Adipocyte (in vitro differentiated cells): Measurements from ENCODE around the gene AMBP.

ENCODE experiments used
- DNase-seq: peaks from one replicate; pipeline ENCODE4 v3.0.0-alpha.2; 2015; ENCODE audit warnings: low read depth
- H3K27me3 ChIP-seq: replicated peaks from 2 replicates; pipeline ENCODE4 v1.7.0; 2013; ENCODE audit warnings: mild to moderate bottlenecking, low read length, moderate library complexity; ENCODE audit not compliant: control insufficient read depth, insufficient read depth
- H3K36me3 ChIP-seq: 2 replicates; pipeline ENCODE4 v1.7.0; 2013; ENCODE audit warnings: low read length, mild to moderate bottlenecking, moderate library complexity; ENCODE audit not compliant: control insufficient read depth, insufficient read depth, severe bottlenecking
- H3K4me1 ChIP-seq: 2 replicates; pipeline ENCODE4 v1.7.0; 2013; ENCODE audit warnings: mild to moderate bottlenecking, low read length, moderate library complexity; ENCODE audit not compliant: control insufficient read depth, insufficient read depth
- H3K4me3 ChIP-seq: 2 replicates; pipeline ENCODE4 v1.7.0; 2013; ENCODE audit warnings: mild to moderate bottlenecking, low read length, moderate library complexity
- H3K9ac ChIP-seq: 2 replicates; pipeline ENCODE4 v1.7.0; 2013; ENCODE audit warnings: mild to moderate bottlenecking, low read length, moderate library complexity
- H3K9me3 ChIP-seq: 2 replicates; pipeline ENCODE4 v1.7.0; 2013; ENCODE audit warnings: mild to moderate bottlenecking, low read length, moderate library complexity; ENCODE audit not compliant: control insufficient read depth

The AMBP gene

GRCh38 chr9:114061830-114062474, 16.1 kb downstream of the AMBP start:
- Histone ChIP-seq H3K9ac (no peak overlapping the region), H3K4me3 (no peak overlapping the region), H3K9me3 (peaks cover 15% of the 10 kb centered on the region), H3K36me3 (no peaks in the 10 kb centered on the region), H3K4me1 (peaks cover 15% of the 10 kb centered on the region), H3K27me3 (peaks cover 48% of the 10 kb centered on the region)
- no peak for DNase-seq

- peaks cover 43% of the 10 kb centered on the region for H3K27me3 ChIP-seq
- H3K4me1 ChIP-seq, result peaks cover 15% of the 10 kb centered on the region
- H3K36me3 ChIP-seq, result no peaks in the 10 kb centered on the region
- H3K9me3 ChIP-seq, result peaks cover 15% of the 10 kb centered on the region
- H3K4me3 ChIP-seq, result no peak overlapping the region
- no peak overlapping the region for H3K9ac ChIP-seq
- no peak for DNase-seq
These were observed 16.8 kb downstream of the AMBP start for GRCh38 chr9:114061292-114061691.

GRCh38 chr9:114060711-114061110, 17.4 kb downstream of the AMBP start:
- Histone ChIP-seq H3K36me3 (no peaks in the 10 kb centered on the region), H3K9ac (no peak overlapping the region), H3K27me3 (peaks cover 38% of the 10 kb centered on the region), H3K4me3 (no peak overlapping the region), H3K4me1 (peaks cover 15% of the 10 kb centered on the region), H3K9me3 (peaks cover 15% of the 10 kb centered on the region)
- no peak for DNase-seq

GRCh38 chr9:114060070-114060469, 18.0 kb downstream of the AMBP start:
- Histone ChIP-seq H3K36me3 (no peaks in the 10 kb centered on the region), H3K9ac (no peak overlapping the region)
- no peak for DNase-seq

GRCh38 chr9:114059047-114059803, 18.9 kb downstream of the AMBP start:
- no peak for DNase-seq
- Histone ChIP-seq H3K9ac (no peak overlapping the region), H3K36me3 (no peaks in the 10 kb centered on the region), H3K9me3 (peaks cover 13% of the 10 kb centered on the region), H3K27me3 (peaks cover 34% of the 10 kb centered on the region), H3K4me1 (peaks cover 15% of the 10 kb centered on the region), H3K4me3 (no peak overlapping the region)

More at GRCh38 chr9:114060070-114060469, 18.0 kb downstream of the AMBP start:
- peaks cover 15% of the 10 kb centered on the region for H3K9me3 ChIP-seq
- H3K4me1 ChIP-seq, result peaks cover 15% of the 10 kb centered on the region
- H3K4me3 ChIP-seq, result no peak overlapping the region
- peaks cover 34% of the 10 kb centered on the region for H3K27me3 ChIP-seq

GRCh38 chr9:114058688-114059046, 19.4 kb downstream of the AMBP start:
- Histone ChIP-seq H3K4me1 (peaks cover 15% of the 10 kb centered on the region), H3K9ac (no peak overlapping the region), H3K9me3 (peaks cover 8% of the 10 kb centered on the region), H3K4me3 (no peak overlapping the region), H3K27me3 (peaks cover 30% of the 10 kb centered on the region), H3K36me3 (no peaks in the 10 kb centered on the region)
- no peak for DNase-seq

- DNase-seq, result no peak
- Histone ChIP-seq H3K36me3 (no peaks in the 10 kb centered on the region), H3K9me3 (no peaks in the 10 kb centered on the region), H3K4me3 (no peak overlapping the region), H3K9ac (no peak overlapping the region), H3K4me1 (peaks cover 15% of the 10 kb centered on the region), H3K27me3 (peaks cover 16% of the 10 kb centered on the region)
These were observed 20.8 kb downstream of the AMBP start for GRCh38 chr9:114057161-114057885.

- H3K36me3 ChIP-seq, result peaks cover 6% of the 10 kb centered on the region
- no peaks in the 10 kb centered on the region for H3K9me3 ChIP-seq
- H3K27me3 ChIP-seq, result peaks cover 9% of the 10 kb centered on the region
- no peak overlapping the region for H3K4me3 ChIP-seq
- H3K9ac ChIP-seq, result no peak overlapping the region
- no peak for DNase-seq
- peaks cover 15% of the 10 kb centered on the region for H3K4me1 ChIP-seq
These were observed 21.6 kb downstream of the AMBP start for GRCh38 chr9:114056527-114056926.

GRCh38 chr9:114055894-114056293, 22.2 kb downstream of the AMBP start:
- Histone ChIP-seq H3K4me1 (peaks cover 15% of the 10 kb centered on the region), H3K4me3 (no peak overlapping the region), H3K9ac (no peak overlapping the region), H3K9me3 (no peaks in the 10 kb centered on the region), H3K36me3 (peaks cover 13% of the 10 kb centered on the region), H3K27me3 (peaks cover 5% of the 10 kb centered on the region)
- DNase-seq, result no peak

GRCh38 chr9:114055061-114055460, 23.0 kb downstream of the AMBP start:
- Histone ChIP-seq H3K36me3 (peaks cover 21% of the 10 kb centered on the region), H3K4me1 (peaks cover 11% of the 10 kb centered on the region), H3K9me3 (no peaks in the 10 kb centered on the region), H3K4me3 (no peak overlapping the region), H3K9ac (no peak overlapping the region), H3K27me3 (no peaks in the 10 kb centered on the region)
- DNase-seq, result no peak

GRCh38 chr9:114054191-114054690, 23.9 kb downstream of the AMBP start:
- Histone ChIP-seq H3K9me3 (no peaks in the 10 kb centered on the region), H3K4me3 (no peak overlapping the region), H3K4me1 (peaks cover 3% of the 10 kb centered on the region), H3K27me3 (no peaks in the 10 kb centered on the region), H3K36me3 (peaks cover 29% of the 10 kb centered on the region), H3K9ac (no peak overlapping the region)
- DNase-seq, result no peak
